ENCODE data around the gene DDX39B. TPM values are rescaled to one million over a fixed set of nuclear protein-coding genes. Genes with fewer than 3 reads are reported as not detected.

DDX39B gene
- total RNA-seq, 1 experiment from 2014 or later, result 813 TPM

GRCh38 chr6:31556307-31556706 lies 14.5 kb upstream of the DDX39B start:
- H2AK5ac ChIP-seq (ENCODE audit: insufficient read length, low read length), result no peak overlapping the region
- TF ChIP-seq, protein P1, sequence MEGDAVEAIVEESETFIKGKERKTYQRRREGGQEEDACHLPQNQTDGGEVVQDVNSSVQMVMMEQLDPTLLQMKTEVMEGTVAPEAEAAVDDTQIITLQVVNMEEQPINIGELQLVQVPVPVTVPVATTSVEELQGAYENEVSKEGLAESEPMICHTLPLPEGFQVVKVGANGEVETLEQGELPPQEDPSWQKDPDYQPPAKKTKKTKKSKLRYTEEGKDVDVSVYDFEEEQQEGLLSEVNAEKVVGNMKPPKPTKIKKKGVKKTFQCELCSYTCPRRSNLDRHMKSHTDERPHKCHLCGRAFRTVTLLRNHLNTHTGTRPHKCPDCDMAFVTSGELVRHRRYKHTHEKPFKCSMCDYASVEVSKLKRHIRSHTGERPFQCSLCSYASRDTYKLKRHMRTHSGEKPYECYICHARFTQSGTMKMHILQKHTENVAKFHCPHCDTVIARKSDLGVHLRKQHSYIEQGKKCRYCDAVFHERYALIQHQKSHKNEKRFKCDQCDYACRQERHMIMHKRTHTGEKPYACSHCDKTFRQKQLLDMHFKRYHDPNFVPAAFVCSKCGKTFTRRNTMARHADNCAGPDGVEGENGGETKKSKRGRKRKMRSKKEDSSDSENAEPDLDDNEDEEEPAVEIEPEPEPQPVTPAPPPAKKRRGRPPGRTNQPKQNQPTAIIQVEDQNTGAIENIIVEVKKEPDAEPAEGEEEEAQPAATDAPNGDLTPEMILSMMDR (conservative IDR thresholded peaks at IDR 0.05), result no peak
- H4K91ac ChIP-seq (ENCODE audit: insufficient read length, low read depth, low read length), result no peak overlapping the region
- no peak overlapping the region for H4K8ac ChIP-seq (replicated peaks; ENCODE audit: insufficient read length, low read depth, low read length)
- Mint-ChIP-seq H3K27ac (no peak overlapping the region), H3K4me1 (peaks cover 4 to 18% of the 10 kb centered on the region in 2 experiments; a peak in 3 of 4 replicates), H3K27me3 (ENCODE audit: low read depth) (no peaks in the 10 kb centered on the region), H3K4me3 (no peak overlapping the region), H3K36me3 (ENCODE audit: insufficient read depth in 1 of 3, low read depth in 3 of 3) (peaks cover 16 to 44% (median 31%) of the 10 kb centered on the region in 3 experiments; a peak in 6 of 7 replicates), H3K9me3 (no peaks in the 10 kb centered on the region)
- H3K79me1 ChIP-seq (ENCODE audit: insufficient read depth, low read depth, low read length, poor library complexity, severe bottlenecking), result no peaks in the 10 kb centered on the region
- no peak overlapping the region for H2BK12ac ChIP-seq (ENCODE audit: insufficient read length, low read depth, low read length)
- no peak overlapping the region for H3K4ac ChIP-seq (ENCODE audit: low read depth, low read length)
- H3K9ac ChIP-seq (ENCODE audit: extremely low read depth, insufficient read length, low read length), result no peak overlapping the region
- H2BK15ac ChIP-seq (ENCODE audit: low read depth, low read length), result no peak overlapping the region
- no peaks in the 10 kb centered on the region for H3K9me3 ChIP-seq (ENCODE audit: control insufficient read depth, low read depth, low read length)
- no peak overlapping the region for H2BK120ac ChIP-seq (ENCODE audit: low read depth, low read length, poor library complexity, severe bottlenecking)
- no peak overlapping the region for H2BK20ac ChIP-seq (ENCODE audit: low read depth, low read length, poor library complexity, severe bottlenecking)
- no peak overlapping the region for H4K5ac ChIP-seq (ENCODE audit: insufficient read length, low read depth, low read length)
- no peak overlapping the region for H3K14ac ChIP-seq (ENCODE audit: insufficient read depth, low read length)
- no peak overlapping the region for H3K18ac ChIP-seq (ENCODE audit: insufficient read length, low read depth, low read length)
- no CpG with 5 or more reads among the region's 3 CpGs for WGBS (ENCODE audit: extremely low coverage, insufficient read length, low lambda C conversion rate)
- H2BK5ac ChIP-seq (ENCODE audit: insufficient read length, low read length), result no peak overlapping the region
- H3K23me2 ChIP-seq (ENCODE audit: insufficient read length, low read depth, low read length, poor library complexity, severe bottlenecking), result no peaks in the 10 kb centered on the region
- no peaks in the 10 kb centered on the region for H3K27me3 ChIP-seq (ENCODE audit: insufficient read depth, low read length)
- H3K4me1 ChIP-seq (ENCODE audit: insufficient read depth, low read length), result peaks cover 4% of the 10 kb centered on the region; the same call in 1 of the 2 replicates
- no peak for DNase-seq
- no peak overlapping the region for H3K23ac ChIP-seq (ENCODE audit: insufficient read length, low read depth, low read length)
- no peak overlapping the region for H3K4me2 ChIP-seq (ENCODE audit: insufficient read depth, insufficient read length, low read length)
- no peaks in the 10 kb centered on the region for H3K79me2 ChIP-seq (ENCODE audit: insufficient read depth, low read length)
- no peaks in the 10 kb centered on the region for H4K20me1 ChIP-seq (ENCODE audit: control insufficient read depth, insufficient read depth, insufficient read length)
- no peak overlapping the region for H3K27ac ChIP-seq (ENCODE audit: insufficient read length, low read depth, low read length)
- no peak overlapping the region for H3T11ph ChIP-seq (ENCODE audit: low read length)
- no peak overlapping the region for H2AFZ ChIP-seq (ENCODE audit: low read length)
- H3K56ac ChIP-seq (ENCODE audit: insufficient read length, low read depth, low read length), result no peak overlapping the region
